HL-60 (cell line): ENCODE data around the gene CST9L.

ENCODE experiments used
- GABPA ChIP-seq: IDR thresholded peaks from 2 replicates; pipeline ENCODE4 v1.6.1; 2012; ENCODE audit warnings: low read depth
- POLR2AphosphoS5 ChIP-seq: IDR thresholded peaks from 2 replicates; pipeline ENCODE4 v1.6.1; 2012; ENCODE audit warnings: low read depth
- TF ChIP-seq, protein P1 (sequence below): IDR thresholded peaks from one replicate; pipeline ENCODE4 v1.5.1; 2011; ENCODE audit warnings: low read length, control low read depth, inconsistent platforms; ENCODE audit not compliant: insufficient read depth
- TF ChIP-seq, protein P2 (sequence below): IDR thresholded peaks from 2 replicates; pipeline ENCODE4 v1.6.1; 2012; ENCODE audit warnings: low read depth; ENCODE audit not compliant: insufficient replicate concordance

DNA sequence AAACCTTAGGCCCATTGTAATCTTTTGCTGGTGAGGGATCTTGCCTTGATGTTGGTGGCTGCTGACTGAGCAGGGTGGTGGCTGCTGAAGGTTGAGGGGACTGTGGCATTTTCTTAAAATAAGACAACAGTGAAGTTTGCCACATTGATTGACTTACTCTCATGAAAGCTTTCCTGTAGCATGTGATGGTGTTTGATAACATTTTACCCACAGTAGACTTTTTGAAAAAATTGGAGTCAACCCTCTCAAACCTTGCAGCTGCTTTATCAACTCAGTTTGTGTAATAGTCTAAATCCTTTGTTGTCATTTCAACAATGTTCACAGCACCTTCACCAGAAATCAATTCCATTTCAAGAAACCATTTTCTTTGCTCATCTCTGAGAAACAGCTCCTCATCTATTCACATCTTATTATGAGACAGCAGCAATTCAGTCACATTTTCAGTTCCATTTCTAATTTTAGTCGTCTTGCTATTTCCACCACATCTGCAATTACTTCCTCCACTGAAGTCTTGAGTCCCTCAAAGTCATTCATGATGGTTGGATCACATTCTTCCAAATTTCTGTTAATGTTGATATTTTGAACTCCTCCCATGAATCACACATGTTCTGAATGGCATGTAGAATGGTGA, 37.2 kb downstream of the CST9L start:
- no peak for TF ChIP-seq GABPA
- TF ChIP-seq, protein P1, sequence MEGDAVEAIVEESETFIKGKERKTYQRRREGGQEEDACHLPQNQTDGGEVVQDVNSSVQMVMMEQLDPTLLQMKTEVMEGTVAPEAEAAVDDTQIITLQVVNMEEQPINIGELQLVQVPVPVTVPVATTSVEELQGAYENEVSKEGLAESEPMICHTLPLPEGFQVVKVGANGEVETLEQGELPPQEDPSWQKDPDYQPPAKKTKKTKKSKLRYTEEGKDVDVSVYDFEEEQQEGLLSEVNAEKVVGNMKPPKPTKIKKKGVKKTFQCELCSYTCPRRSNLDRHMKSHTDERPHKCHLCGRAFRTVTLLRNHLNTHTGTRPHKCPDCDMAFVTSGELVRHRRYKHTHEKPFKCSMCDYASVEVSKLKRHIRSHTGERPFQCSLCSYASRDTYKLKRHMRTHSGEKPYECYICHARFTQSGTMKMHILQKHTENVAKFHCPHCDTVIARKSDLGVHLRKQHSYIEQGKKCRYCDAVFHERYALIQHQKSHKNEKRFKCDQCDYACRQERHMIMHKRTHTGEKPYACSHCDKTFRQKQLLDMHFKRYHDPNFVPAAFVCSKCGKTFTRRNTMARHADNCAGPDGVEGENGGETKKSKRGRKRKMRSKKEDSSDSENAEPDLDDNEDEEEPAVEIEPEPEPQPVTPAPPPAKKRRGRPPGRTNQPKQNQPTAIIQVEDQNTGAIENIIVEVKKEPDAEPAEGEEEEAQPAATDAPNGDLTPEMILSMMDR = no peak
- TF ChIP-seq POLR2AphosphoS5 = no peak
- TF ChIP-seq, protein P2, sequence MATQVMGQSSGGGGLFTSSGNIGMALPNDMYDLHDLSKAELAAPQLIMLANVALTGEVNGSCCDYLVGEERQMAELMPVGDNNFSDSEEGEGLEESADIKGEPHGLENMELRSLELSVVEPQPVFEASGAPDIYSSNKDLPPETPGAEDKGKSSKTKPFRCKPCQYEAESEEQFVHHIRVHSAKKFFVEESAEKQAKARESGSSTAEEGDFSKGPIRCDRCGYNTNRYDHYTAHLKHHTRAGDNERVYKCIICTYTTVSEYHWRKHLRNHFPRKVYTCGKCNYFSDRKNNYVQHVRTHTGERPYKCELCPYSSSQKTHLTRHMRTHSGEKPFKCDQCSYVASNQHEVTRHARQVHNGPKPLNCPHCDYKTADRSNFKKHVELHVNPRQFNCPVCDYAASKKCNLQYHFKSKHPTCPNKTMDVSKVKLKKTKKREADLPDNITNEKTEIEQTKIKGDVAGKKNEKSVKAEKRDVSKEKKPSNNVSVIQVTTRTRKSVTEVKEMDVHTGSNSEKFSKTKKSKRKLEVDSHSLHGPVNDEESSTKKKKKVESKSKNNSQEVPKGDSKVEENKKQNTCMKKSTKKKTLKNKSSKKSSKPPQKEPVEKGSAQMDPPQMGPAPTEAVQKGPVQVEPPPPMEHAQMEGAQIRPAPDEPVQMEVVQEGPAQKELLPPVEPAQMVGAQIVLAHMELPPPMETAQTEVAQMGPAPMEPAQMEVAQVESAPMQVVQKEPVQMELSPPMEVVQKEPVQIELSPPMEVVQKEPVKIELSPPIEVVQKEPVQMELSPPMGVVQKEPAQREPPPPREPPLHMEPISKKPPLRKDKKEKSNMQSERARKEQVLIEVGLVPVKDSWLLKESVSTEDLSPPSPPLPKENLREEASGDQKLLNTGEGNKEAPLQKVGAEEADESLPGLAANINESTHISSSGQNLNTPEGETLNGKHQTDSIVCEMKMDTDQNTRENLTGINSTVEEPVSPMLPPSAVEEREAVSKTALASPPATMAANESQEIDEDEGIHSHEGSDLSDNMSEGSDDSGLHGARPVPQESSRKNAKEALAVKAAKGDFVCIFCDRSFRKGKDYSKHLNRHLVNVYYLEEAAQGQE = no peak
